GM18526 (cell line): ENCODE data around the gene SLCO2A1.

Source experiments
- POLR2A ChIP-seq: IDR thresholded peaks from 3 replicates; pipeline ENCODE4 v1.6.1; 2011; ENCODE audit not compliant: insufficient read length; ENCODE audit errors: extremely low read depth

SLCO2A1 gene

DNA sequence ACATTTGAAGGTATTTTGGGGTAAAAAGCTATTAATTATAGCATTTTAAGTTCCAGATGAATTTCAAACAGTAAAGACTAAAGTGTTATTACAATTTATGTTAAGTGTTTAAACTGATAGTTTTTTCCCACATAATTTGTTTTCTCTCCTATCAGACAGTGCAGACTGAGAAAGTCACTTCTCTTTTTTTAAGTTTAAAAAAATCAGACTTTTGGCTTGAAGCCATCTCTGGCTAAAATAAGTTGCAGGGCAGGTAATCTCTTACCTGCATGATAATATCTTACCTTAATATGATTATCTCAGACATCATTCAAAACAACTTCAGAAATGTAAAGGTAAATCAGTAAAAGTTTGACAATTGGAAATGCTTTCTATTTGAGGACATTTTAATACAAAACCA is 112.6 kb downstream of the SLCO2A1 start:
- TF ChIP-seq POLR2A = no peak

DNA sequence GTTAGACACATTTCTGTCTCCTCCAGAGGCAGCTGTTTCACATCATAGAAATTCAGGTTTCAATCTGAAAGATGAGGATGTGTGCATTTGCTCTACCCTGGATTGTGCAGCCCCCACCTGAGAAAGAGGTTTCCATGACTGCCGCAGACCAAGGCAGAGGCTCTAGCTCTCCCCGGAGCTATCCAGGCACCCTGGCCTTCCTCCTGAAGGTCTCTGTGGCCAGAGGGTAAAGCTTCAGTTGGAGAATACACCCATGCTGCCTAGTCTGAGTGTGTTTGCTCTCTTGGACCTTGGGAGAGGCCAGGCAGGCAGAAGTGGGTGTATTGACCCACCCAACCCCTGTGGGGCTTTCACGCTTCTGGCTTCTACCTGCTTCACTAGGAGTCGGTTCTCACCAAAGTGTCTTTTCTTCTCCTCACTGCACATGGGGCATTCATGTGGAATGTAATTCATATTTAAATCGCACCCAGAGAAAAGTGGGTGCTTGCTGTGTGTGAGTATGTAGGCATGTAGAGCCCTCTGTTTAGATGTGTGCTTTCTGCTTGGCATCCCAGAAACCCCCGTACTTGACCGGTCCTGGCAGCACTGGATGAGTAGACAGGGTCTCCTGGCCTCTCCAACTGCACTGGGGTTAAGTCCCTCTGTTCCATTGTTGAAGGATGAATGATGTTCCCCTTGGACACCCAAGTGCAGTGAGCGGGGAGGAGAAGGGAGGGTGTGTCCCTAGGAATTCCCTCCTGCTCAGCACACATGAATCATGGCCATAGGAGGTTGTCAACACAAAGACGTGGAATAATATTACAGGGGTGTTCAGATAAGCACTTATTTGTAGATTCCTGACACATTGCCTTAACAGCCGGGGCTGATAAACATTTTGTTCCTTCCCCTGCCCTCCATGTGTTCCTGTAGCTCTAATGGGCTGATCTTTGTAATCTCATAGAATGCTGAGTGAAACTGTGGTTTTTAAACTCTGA is 113.8 kb downstream of the SLCO2A1 start:
- no peak for TF ChIP-seq POLR2A

- TF ChIP-seq POLR2A = no peak
Measured at GRCh38 chr3:133914839-133915600, 114.7 kb downstream of the SLCO2A1 start.

GRCh38 chr3:133910422-133910821 is 119.3 kb downstream of the SLCO2A1 start:
- no peak for TF ChIP-seq POLR2A

GRCh38 chr3:133905376-133905775 is 124.3 kb downstream of the SLCO2A1 start:
- TF ChIP-seq POLR2A = no peak

- TF ChIP-seq POLR2A = no peak
Measured at GRCh38 chr3:133901847-133902246, 127.9 kb downstream of the SLCO2A1 start.

DNA sequence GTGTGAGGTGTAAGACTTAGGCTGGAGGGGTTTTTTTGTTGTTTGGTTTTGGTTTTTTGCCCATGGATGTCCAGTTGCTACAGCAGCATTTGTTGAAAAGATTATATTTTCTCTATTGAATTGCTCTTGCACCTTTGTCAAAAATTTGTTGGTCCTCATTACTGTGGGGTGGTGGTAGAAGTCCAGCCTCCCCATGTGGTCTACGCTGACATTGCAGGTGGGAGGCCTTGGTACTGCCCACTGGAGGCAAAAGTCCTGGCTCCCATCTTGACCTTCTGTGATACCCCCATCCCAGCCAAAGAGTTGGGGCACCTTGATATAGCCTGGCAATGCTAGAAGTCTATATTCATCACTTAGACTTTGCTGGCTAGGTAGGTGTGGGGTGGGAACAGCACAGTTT is 128.6 kb downstream of the SLCO2A1 start:
- no peak for TF ChIP-seq POLR2A

DNA sequence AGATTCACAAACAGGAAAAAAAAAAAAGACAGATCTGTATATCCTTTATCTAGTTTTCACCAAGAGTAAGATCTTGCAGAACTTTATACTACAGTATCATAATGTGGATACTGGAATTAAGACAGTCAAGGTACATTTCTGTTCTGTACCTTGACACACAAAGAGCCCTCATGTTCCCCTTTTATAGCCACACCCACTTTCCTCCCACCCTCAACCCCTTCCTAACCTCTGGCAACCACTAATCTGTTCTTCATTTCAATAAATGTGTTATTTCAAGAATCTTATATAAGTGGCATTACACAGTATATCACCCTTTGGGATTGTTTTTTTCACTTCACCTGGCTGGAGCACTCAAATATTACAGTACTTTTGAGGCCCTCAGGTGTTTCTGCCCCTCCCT is 130.4 kb downstream of the SLCO2A1 start:
- no peak for TF ChIP-seq POLR2A

- no peak for TF ChIP-seq POLR2A
Measured at GRCh38 chr3:133897547-133897946, 132.2 kb downstream of the SLCO2A1 start.

DNA sequence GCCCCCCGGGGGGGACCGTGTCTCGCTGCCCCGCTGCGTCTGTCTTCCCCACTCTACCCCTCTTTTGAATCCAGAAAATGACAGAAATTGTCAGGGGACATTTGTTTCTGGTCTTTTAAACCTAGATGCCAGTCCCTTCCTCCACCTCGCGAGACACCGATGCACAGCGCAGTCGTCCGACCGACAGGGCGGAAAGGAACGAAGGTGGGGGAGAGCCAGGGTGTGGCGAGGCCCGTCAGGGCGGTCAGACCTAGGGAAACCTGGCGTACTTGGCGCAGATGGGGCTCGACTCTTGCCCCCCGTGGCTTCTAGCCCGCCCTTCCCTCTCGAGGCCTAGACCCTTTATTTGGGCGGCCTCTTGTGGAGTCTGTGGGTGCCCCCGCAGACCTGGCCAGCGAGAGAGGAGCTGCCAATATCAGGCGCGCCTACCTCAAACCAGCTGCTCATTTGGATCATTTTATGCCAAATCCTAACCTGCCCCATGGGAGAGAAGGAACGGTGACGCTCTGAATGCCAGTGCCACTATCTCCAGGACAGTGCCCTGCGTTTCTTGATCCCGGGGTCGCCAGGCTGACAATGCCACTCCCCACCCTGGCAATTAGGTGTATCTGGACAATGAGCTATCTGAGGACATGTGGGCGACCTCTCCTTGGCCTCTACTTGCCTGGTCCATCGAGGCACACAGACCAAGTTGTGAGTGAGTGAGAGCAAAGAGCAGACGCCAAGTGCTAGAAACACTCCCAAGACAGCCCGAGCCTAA is 133.5 kb downstream of the SLCO2A1 start:
- TF ChIP-seq POLR2A = no peak

GRCh38 chr3:133895208-133896001 is 134.3 kb downstream of the SLCO2A1 start, which contains the start of gene RAB6B:
Gene RAB6B (minus strand): TSS chr3:133895882. CDS start chr3:133895466, 416 bp downstream.
- TF ChIP-seq POLR2A = no peak

GRCh38 chr3:133894353-133895207 is 135.1 kb downstream of the SLCO2A1 start:
- TF ChIP-seq POLR2A = no peak

DNA sequence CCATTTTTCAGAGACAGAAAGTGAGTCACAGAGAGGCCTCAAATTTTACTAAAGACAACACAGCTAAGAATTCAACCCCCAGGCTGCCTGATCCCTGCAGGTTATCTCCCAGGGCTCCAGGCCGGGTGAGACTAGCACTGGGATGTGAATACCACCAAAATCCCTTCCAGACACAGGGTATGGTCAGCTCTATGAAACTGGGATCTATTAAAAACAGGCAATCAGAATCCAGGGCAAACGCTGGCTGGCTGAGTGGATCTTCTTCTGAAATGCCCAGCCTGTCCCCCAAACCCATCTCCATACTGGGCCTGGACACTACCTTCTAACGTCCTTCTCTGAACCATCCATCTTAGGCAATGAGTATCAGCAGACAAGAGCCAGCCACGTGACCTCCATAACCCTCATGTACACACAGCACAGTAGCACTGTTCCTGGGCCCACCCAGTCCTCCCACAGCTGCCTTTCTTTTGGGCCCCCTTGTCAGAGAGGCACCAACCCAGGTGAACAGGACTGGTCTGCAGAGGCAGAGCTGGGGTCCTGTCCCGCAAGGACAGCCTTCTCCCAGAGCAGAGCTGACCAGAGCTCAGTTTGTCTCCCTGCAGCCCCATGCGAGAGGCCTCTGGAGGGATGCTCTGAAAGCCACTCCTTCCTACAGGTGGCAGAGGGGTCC is 135.9 kb downstream of the SLCO2A1 start:
- TF ChIP-seq POLR2A = no peak
